Activated T-cell treated with anti-CD3 and anti-CD28 coated beads, Interleukin-2, amount 50 U/mL, for 24 hours (primary cell): ENCODE measurements around the gene TXNDC5.

Experiments
- DNase-seq: peaks from one replicate; pipeline ENCODE4 v3.0.0-alpha.2; 2020
- H3K27ac Mint-ChIP-seq: 2 replicates; pipeline ENCODE4 v1.8.0; 2020; ENCODE audit warnings: mild to moderate bottlenecking, mixed read lengths
- H3K27me3 Mint-ChIP-seq: 2 replicates; pipeline ENCODE4 v1.8.0; 2020; ENCODE audit warnings: mixed read lengths
- H3K36me3 Mint-ChIP-seq: 2 replicates; pipeline ENCODE4 v1.8.0; 2020; ENCODE audit warnings: low read depth, mixed read lengths
- H3K4me1 Mint-ChIP-seq: 2 replicates; pipeline ENCODE4 v1.8.0; 2020; ENCODE audit warnings: low read depth, mixed read lengths
- H3K4me3 Mint-ChIP-seq: 2 replicates; pipeline ENCODE4 v1.8.0; 2020; ENCODE audit warnings: mild to moderate bottlenecking, moderate library complexity, mixed read lengths
- H3K9me3 Mint-ChIP-seq: 2 replicates; pipeline ENCODE4 v1.8.0; 2020; ENCODE audit warnings: mixed read lengths

The TXNDC5 gene

DNA sequence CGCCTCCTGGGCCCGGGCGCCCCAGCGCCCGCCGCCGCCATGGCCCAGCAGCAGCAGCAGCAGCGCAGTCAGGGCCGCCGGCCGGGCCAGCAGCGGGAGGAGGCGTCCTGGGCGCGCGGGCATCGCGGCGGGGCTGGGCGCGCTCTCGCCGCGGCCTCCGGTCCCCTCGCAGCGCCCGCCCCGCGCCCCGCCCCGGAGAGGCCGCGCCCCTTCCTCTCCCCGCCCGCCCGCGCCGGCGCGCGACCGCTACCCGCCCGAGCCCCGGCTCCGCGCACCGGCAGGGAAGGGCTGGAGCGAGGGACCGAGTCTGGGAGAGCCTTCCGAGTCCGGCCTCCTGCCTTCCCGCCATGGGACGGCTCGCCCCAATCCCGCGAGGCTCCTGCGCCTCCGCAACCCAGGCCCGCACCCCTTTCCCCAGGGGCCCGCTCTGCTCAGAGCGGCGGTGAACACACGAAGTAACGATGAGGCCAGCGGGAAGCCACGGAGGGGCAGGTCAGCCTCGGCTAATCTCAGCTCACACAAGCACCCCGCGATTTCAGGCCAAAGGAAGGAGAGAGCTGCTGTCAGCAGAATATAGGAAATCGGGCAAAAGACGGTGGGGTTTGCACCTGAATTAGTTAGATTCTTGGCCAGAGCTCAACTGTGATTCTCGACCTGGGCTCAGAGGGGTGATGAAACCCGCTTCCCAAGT, at the start of gene TXNDC5:
Gene TXNDC5, minus strand, starts transcription at position 135 of the 691 bp plus-strand sequence. Its CDS starts 12 bp downstream, at position 123.
- peaks cover 30% of the 10 kb centered on the region for H3K4me1 Mint-ChIP-seq
- DNase-seq, result peak; percentile 86
- H3K36me3 Mint-ChIP-seq, result peaks cover 29% of the 10 kb centered on the region
- H3K4me3 Mint-ChIP-seq, result peak within 1 kb of the TSS; percentile 91
- no peaks in the 10 kb centered on the region for H3K9me3 Mint-ChIP-seq
- peaks cover 2% of the 10 kb centered on the region for H3K27me3 Mint-ChIP-seq
- peak within 1 kb of the TSS; percentile 89 for H3K27ac Mint-ChIP-seq

DNA sequence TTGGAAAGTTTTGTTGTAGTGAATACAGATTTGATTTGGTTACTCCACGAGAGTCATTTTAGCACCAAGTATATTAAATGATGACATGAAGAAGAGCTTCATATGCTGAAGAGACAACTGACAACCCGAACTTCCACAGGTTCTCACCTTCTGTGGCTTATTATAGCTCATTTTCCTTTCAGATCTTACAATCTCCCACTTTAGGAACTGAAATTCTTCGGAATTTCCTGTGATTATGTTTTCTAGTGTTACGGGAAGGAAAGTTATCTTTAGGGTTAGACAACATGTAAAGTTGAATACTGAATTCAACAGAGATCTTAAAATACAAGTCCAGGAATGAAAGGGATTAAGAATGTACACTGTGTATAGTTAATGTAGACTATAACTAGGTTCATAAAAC, 49.6 kb upstream of the TXNDC5 start:
- no peaks in the 10 kb centered on the region for H3K36me3 Mint-ChIP-seq
- no peak overlapping the region for H3K27ac Mint-ChIP-seq
- H3K9me3 Mint-ChIP-seq, result peaks cover 2% of the 10 kb centered on the region
- DNase-seq, result no peak
- H3K4me1 Mint-ChIP-seq, result peaks cover 15% of the 10 kb centered on the region
- peaks cover 9% of the 10 kb centered on the region for H3K27me3 Mint-ChIP-seq
- no peak overlapping the region for H3K4me3 Mint-ChIP-seq

DNA sequence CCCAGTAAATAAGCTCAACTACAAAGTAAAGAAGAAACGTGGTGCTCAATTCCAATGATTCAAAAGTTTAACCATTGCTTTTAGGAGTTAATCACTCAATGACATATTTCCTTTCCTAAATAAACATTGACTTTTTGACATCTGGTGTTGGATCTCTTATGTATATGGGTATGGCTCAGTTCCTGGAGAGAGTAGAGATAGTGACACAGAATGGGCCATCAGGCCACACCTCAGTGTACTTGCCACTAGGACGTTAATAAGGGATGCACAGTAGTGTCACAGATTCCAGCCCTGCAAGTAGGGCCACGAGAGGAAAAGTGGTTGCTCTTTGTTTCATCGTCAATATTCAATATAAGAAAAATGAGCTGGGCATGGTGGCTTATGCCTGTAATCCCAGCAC, 48.9 kb upstream of the TXNDC5 start:
- Mint-ChIP-seq H3K36me3 (no peaks in the 10 kb centered on the region), H3K27me3 (peaks cover 9% of the 10 kb centered on the region), H3K4me1 (peaks cover 15% of the 10 kb centered on the region), H3K9me3 (peaks cover 2% of the 10 kb centered on the region), H3K27ac (no peak overlapping the region), H3K4me3 (no peak overlapping the region)
- DNase-seq, result no peak

DNA sequence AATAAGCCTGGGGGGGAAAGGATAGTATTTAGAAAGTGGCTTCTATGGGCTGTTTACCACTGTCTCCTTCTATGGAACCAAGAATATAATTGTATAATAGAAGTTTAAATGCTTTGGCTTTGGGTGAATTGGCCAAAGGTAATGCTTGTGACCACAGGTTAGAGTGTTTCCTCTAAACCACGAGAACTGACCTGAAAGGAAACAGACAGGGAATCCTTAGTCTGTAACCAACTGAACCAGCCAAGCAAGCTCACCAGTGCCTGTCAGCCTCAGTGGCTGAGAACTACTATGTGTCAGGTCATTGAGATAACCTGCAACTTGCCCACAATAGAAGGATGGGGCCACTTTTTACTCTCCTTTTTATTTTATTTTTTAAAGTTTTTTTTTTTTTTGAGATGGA, 47.9 kb upstream of the TXNDC5 start:
- Mint-ChIP-seq H3K4me3 (no peak overlapping the region), H3K36me3 (no peaks in the 10 kb centered on the region), H3K27ac (no peak overlapping the region), H3K9me3 (peaks cover 2% of the 10 kb centered on the region), H3K4me1 (peaks cover 13% of the 10 kb centered on the region), H3K27me3 (peaks cover 9% of the 10 kb centered on the region)
- no peak for DNase-seq

DNA sequence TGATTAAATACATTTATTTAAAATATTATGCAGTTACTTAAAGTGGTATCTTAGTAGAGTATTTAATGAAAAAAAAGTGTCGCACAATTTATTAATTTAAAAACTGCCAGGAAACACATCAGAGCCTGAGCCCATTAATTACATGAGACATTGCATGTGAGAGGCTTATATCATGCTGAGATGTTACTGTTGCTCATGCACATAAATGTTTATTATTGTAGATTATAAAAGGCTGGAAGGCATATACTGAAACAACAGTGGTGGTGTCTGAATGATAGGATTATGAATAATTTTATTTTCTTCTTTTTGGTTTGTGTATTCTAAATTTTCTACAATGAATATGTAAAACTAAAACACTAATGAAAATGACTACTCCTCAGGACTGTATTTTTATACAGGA, 45.7 kb upstream of the TXNDC5 start:
- Mint-ChIP-seq H3K9me3 (peaks cover 2% of the 10 kb centered on the region), H3K27me3 (peaks cover 14% of the 10 kb centered on the region), H3K27ac (no peak overlapping the region), H3K36me3 (no peaks in the 10 kb centered on the region), H3K4me1 (peaks cover 3% of the 10 kb centered on the region), H3K4me3 (no peak overlapping the region)
- no peak for DNase-seq

DNA sequence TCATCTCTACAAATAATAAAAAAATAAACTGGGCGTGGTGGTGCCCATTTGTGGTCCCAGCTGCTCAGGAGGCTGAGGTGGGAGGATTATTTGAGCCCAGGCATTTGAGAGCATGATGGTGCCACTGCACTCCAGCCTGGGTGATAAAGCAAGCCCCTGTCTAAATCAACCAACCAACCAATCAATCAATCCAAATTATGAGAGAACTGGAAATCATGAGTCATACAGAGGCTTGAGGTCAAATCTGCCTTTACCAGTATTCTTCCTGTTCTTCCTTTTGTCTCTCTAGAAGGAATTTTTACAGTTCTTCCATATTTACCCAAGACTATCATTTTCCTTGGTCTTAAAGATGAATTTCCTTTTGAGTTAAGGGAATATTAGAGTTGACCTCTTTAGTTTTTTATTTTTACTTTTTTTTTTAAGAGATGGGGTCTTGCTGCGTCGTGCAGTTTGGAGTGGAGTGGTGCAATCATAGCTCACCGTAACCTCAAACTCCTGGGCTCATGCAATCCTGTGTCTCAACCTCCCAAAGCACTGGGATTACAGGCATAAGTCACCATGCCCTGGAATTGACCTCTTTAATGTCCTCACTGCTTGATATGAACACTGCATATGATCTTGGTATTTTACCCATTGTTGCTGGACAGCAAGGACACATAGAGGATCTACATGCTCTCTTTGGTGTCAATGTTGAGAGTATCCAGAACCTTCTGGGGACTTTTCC, 44.1 kb upstream of the TXNDC5 start:
- H3K9me3 Mint-ChIP-seq, result peaks cover 2% of the 10 kb centered on the region
- no peak for DNase-seq
- H3K36me3 Mint-ChIP-seq, result no peaks in the 10 kb centered on the region
- H3K4me1 Mint-ChIP-seq, result no peaks in the 10 kb centered on the region
- H3K4me3 Mint-ChIP-seq, result no peak overlapping the region
- peaks cover 14% of the 10 kb centered on the region for H3K27me3 Mint-ChIP-seq
- H3K27ac Mint-ChIP-seq, result no peak overlapping the region

DNA sequence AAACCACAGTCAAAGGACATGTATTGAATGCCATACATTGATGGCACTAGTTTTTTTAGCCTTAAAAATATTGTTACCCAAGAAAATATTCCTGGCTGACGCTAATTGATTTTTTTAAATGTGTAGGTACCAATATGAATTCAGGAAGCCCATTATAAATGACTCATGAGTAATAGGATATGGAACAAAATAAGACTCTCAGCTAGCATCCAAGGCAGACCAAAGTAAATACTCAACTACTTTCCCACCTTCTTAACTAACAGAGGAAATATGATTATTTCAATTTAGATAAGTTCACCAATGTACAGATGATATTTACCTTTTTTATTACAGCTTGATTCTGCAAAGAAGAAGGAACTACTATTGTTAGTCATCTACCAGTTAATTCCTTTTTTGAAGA, 43.2 kb upstream of the TXNDC5 start:
- DNase-seq, result no peak
- H3K9me3 Mint-ChIP-seq, result peaks cover 2% of the 10 kb centered on the region
- no peaks in the 10 kb centered on the region for H3K4me1 Mint-ChIP-seq
- H3K4me3 Mint-ChIP-seq, result no peak overlapping the region
- no peaks in the 10 kb centered on the region for H3K36me3 Mint-ChIP-seq
- no peak overlapping the region for H3K27ac Mint-ChIP-seq
- H3K27me3 Mint-ChIP-seq, result peaks cover 19% of the 10 kb centered on the region

DNA sequence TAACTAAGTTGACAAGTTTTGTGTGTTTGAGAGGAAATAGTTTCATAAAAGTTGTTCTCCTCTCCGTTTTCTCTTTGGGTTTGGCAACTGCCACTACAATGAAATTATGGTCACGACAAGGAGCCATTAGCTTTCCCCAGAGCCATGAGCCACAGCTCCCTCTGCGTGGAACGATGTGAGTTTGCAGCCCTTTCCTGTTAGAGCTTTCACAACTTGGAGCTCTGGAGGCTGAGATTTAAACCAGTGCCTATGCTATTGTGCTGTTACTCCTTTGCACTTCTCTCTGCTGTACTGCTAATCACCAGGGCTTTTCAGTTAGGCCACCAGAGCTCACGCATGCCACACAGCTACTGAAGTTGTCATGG, 29.3 kb upstream of the TXNDC5 start:
- H3K9me3 Mint-ChIP-seq, result no peaks in the 10 kb centered on the region
- no peak overlapping the region for H3K4me3 Mint-ChIP-seq
- H3K27me3 Mint-ChIP-seq, result peaks cover 13% of the 10 kb centered on the region
- DNase-seq, result no peak
- no peaks in the 10 kb centered on the region for H3K4me1 Mint-ChIP-seq
- H3K36me3 Mint-ChIP-seq, result no peaks in the 10 kb centered on the region
- no peak overlapping the region for H3K27ac Mint-ChIP-seq

DNA sequence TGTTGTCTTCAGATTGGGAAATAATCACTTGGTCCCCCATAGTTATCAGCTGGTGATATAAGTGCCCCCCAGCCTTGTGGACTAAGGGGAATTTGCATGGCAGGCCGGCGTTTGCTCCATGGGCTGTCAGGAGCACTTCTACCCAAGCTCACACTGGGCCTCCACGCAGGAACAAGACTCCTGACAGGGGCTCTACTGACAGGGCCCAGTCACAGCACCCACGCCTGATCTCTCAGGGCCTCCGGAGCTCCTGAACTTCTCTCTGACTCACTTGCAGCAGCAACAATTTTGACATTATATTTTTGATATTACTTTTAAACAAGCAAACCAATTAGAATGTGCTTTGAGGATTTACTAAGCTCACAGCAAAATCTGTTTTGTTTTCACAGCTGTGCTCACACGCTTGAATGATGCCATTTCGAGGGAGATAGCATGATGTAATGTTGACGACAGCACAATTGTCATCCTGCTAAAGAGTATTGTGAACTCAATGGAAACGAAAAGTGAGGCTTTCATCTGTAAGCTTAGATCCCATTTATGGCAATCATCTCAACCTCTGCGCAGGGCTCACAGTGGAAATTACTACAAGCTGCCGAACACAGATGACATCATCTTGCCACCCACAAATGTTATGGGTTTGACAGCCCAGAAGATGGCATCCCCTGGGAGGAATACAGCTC, 28.7 kb upstream of the TXNDC5 start:
- Mint-ChIP-seq H3K4me3 (no peak overlapping the region), H3K27me3 (peaks cover 13% of the 10 kb centered on the region), H3K27ac (no peak overlapping the region), H3K36me3 (no peaks in the 10 kb centered on the region), H3K4me1 (no peaks in the 10 kb centered on the region), H3K9me3 (no peaks in the 10 kb centered on the region)
- DNase-seq, result no peak

DNA sequence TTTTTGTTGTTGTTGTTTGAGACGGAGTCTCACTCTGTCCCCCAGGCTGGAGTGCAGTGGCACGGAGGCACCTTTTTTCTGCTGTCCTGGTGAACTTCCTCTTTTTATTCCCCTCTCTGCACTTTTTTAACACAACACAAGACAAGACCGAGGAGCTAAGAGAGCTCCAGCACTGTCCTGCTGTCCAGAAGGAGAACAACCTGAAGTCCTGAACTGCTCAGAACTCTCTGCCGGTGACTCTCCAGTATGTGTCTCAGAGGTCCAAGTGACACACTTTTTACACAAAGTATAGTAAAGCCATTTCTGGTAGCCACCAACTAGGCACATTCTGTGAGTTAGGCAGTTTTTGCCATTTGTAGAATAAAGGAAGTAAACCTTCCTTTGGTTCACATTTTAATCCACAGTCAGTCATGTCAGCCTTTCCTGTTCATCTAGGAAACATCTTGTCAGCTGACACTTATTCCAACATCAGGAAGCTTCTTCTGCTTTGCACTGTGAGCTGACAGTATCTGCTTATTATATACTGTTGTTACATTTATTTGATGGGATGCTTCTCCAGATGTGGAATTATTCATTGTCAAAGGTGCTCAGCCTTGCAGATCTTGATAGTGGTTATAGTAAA, 28.1 kb upstream of the TXNDC5 start:
- Mint-ChIP-seq H3K27me3 (peaks cover 15% of the 10 kb centered on the region), H3K9me3 (no peaks in the 10 kb centered on the region), H3K4me1 (no peaks in the 10 kb centered on the region), H3K27ac (no peak overlapping the region), H3K36me3 (no peaks in the 10 kb centered on the region), H3K4me3 (no peak overlapping the region)
- no peak for DNase-seq

DNA sequence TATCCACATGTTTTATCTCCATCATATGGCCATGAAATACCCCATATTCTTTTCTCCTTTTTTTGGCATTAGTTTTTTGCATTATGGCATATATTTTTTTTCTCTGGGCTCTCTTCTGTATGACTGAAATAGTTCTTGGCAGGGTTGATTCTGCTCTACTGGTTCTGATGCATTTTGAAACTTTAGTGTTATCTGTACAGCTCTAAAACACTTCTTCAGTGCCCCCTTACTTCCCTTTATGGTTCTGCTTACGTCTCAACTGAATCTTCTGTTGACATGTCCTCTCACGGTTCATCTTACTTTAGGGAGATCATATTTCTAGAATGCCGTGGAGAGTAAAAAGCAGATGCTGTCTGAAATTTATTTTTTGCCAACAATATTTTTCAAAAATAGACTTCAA, 23.2 kb upstream of the TXNDC5 start:
- Mint-ChIP-seq H3K4me3 (no peak overlapping the region), H3K4me1 (no peaks in the 10 kb centered on the region), H3K27me3 (peaks cover 24% of the 10 kb centered on the region), H3K36me3 (no peaks in the 10 kb centered on the region), H3K27ac (no peak overlapping the region), H3K9me3 (no peaks in the 10 kb centered on the region)
- no peak for DNase-seq

DNA sequence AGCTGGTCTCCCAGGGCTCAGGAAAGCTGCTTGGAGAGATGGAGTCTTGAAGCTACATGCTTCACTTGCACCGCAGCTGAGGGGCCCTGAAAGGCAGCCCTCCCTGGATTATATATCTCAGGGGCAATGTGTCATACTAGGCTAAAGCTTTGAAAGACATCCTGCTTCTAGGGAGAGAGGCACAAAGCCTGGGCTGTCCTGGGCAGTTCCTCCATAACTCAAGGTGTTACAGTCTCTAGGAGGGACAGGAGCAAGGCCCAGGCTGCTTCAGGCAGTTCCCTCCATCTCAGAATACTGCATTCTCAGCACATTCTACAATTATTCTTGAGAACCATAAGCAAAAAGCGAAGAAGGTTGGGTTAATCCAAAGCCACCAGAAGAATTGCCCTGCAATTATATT, 22.0 kb upstream of the TXNDC5 start:
- Mint-ChIP-seq H3K27ac (no peak overlapping the region), H3K4me1 (no peaks in the 10 kb centered on the region), H3K4me3 (no peak overlapping the region), H3K27me3 (peaks cover 24% of the 10 kb centered on the region), H3K9me3 (no peaks in the 10 kb centered on the region), H3K36me3 (no peaks in the 10 kb centered on the region)
- no peak for DNase-seq

DNA sequence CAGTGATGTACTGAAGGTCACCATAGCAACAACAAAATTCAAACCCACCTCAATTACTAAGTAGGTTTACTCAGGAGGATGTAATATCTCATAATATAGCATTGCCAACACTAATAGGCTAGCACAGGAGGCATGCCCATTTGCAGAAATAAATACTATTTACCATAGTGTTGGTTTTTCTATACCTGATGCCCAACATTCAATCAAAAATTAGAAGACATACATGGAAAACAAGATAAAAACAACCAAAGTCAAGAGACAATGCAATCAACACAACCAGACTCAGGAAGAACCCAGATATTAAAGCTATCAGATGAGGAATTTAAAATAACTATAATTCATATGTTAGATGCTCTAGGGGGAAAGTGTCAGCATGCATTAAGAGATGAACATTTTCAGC, 14.3 kb upstream of the TXNDC5 start:
- no peak for DNase-seq
- peaks cover 15% of the 10 kb centered on the region for H3K9me3 Mint-ChIP-seq
- no peak overlapping the region for H3K4me3 Mint-ChIP-seq
- no peak overlapping the region for H3K27ac Mint-ChIP-seq
- H3K27me3 Mint-ChIP-seq, result peaks cover 39% of the 10 kb centered on the region
- H3K4me1 Mint-ChIP-seq, result no peaks in the 10 kb centered on the region
- H3K36me3 Mint-ChIP-seq, result no peaks in the 10 kb centered on the region

DNA sequence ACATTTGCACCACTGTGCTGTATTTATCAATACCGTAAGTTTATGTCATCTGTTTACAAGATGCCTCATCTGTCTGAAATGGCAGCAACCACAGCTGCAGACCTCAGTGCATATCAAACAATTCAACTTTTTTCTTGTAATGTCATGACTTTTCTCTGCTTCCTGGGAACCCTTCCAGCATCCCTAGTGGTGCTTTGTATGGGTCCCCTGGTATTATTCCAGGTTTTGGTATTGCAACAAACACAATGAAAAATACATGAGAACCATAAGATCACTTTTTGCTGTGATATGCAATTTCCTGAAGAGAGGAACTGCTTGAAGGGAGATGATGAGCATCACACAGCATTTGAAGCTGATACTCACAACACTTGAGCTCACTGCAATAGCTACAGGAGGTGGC, 12.0 kb upstream of the TXNDC5 start:
- no peak for DNase-seq
- no peak overlapping the region for H3K27ac Mint-ChIP-seq
- H3K27me3 Mint-ChIP-seq, result peaks cover 29% of the 10 kb centered on the region
- H3K4me1 Mint-ChIP-seq, result no peaks in the 10 kb centered on the region
- no peaks in the 10 kb centered on the region for H3K36me3 Mint-ChIP-seq
- no peak overlapping the region for H3K4me3 Mint-ChIP-seq
- peaks cover 15% of the 10 kb centered on the region for H3K9me3 Mint-ChIP-seq

DNA sequence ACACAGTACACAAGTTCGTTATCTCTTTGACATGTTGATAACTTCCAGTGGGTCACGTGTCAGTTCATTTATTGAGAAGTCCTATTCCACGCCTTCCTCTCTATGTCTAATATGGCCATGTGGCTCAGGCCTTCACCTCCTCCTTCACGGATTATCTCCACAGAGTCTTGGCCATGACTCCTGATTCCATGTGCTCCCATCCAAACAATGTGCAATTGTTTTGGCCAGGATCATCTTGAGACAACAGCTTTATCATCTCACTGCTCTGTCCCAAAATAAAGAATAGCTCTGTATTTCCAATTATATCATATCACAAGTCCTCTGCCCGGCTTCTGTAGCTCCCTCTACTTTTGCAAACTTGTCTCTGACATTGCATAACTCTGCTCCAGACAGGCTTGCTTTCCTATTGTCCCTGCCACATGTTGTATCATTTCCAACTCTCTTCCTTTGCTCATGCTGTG, 11.1 kb upstream of the TXNDC5 start:
- Mint-ChIP-seq H3K9me3 (peaks cover 15% of the 10 kb centered on the region), H3K4me1 (no peaks in the 10 kb centered on the region), H3K4me3 (no peak overlapping the region), H3K27me3 (peaks cover 25% of the 10 kb centered on the region), H3K27ac (no peak overlapping the region), H3K36me3 (no peaks in the 10 kb centered on the region)
- no peak for DNase-seq
